Islet of Langerhans (tissue), 1 donor: Measurements from ENCODE around the gene LRMDA.
"Not testable (repeated sequence)": the region's sequence is repeated elsewhere in the genome, so short reads cannot be mapped to it uniquely, and the experiment has no call there.

Source experiments
- FAIRE-seq: peaks from one replicate; lab custom pipeline; 2011; peaks lifted over from hg19 to GRCh38; lab: Jason Lieb, UNC

The LRMDA gene

DNA sequence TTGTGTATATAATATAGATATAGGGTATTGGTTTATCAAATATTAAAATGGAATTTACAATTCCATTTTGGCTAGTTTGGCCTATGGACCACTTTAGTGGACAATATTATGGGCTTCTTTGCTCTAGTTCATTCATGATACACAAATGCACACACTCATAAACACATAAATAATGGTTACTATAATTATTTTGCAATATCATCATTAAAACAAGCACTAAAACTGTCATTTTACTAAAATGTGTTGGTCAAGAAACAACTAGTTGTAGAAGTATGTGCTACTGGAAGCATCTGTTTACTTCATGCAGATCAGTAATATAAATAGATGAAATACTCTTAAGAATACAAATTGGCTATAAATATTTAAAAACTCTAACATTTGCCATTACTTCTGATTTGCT, 1131.9 kb downstream of the LRMDA start:
- no peak for FAIRE-seq

DNA sequence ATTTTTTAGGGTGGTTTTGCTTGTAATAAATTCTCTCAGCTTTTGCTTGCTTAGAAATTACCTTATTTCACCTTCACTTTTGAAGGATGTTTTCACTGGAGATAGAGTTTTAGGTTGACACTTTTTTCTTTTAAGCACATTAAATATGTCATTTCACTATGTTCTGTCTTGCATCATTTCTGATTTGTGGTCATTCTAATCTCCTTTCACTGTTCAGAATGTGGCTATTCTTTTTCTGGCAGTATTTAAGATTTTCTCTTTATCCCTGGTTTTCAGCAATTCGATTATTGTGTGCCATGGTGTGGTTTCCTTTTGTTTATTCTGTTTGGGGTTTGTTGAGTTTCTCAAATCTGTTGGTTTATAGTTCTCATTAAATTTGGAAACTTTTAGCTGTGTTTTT, 1140.6 kb downstream of the LRMDA start:
- no peak for FAIRE-seq

DNA sequence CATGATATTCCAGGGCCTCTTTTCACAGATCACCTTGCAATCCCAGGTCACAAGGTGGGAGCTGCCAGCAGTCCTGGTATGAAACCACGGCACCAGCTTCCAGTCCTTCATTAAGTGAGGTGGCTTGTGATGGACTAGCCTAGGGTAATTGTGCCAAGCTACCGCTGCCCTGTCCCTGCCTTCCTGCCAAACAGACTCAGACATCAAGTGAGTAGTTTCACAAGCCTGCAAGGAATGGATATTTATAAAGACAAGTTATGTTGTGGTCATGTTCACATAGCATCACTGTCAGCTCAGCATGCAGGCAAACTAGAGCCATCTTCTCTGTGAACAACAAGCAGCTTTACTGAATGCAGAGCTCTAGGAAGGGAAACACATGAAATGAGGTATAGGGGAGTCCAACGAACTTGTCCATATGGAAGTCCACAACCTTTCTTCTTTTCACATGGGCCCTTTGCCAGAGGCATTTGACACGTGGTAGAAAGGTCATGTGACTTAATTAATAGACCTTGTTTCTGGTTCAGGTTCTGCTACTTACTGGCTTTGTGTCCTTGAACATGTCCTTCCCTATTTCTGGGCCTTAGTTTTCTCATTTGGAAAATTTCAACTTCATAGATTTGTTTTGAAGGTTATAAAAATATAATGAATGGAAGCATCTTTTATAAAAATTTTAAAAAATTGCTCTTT, 1145.0 kb downstream of the LRMDA start:
- FAIRE-seq: no peak

DNA sequence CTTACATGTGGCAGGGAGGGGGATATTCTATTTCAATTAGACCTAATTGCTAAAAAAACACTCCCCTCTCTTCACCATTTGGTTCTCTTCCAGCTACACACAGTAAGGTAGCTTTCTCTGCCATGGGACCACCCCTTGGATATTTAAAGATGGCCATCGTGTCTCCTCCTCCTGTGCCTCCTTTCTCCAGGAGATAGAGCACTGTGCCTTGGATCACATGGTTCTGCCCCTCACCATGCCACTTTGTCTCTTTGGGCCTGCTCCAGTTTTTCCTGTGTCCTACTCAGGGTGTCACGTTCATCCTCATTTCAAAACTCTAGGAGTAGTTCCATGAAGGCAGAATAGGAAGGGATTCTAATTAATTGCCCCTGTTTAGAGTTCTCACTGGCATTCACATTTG, 1146.0 kb downstream of the LRMDA start:
- no peak for FAIRE-seq

DNA sequence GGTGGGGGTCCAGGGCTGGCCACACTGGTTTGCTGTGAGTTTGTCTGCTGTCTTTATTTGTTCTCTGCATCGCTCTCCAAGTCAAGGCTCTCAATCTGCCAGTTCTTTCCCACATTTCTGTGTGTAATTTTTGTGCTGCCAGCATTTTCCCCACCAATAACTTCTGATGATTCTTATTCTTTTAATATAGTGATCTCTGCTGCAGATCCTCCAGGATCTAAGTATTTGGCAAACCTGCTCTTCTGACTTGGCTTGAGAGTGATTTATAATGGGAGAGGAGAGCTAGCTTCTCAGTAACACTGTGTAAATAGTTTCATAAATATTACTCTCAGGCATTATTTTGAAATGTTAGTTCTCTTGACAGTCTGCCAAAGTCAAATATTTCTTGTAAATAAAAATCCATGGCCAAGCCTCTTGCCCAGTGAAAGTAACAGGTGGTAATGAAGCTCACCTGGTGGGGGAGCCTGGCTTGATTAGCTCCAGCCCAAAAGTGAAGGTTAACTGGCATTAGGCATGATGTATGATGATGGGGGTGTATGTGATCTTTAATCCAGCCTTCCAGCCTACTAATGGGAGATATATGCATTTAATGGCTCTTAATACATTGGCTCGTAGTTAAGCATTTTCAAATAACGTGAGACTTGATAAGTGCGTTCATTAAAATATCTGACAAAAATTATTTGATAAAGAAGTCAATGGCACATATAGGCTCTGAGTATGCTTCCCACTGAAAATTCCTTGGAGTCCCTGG, 1150.3 kb downstream of the LRMDA start:
- no peak for FAIRE-seq

DNA sequence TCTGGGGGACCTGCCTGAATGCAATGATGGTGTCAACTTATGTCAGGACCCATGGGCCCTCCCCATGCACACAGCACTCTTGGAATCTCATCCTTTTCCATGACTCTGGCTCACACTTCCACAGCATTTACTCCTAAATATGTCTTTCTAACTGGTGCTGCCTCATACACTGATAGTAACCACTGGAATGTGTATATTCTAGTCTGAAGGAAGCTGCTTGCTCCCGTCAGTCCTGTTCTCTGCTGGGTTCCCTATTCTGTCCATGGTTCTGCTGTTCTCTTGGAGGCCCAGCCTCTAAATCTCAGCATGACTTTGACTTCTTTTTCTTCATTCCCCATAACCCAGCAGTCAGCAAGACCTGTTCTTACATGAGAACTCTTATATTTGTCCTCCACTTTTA, 1151.1 kb downstream of the LRMDA start:
- FAIRE-seq: no peak

DNA sequence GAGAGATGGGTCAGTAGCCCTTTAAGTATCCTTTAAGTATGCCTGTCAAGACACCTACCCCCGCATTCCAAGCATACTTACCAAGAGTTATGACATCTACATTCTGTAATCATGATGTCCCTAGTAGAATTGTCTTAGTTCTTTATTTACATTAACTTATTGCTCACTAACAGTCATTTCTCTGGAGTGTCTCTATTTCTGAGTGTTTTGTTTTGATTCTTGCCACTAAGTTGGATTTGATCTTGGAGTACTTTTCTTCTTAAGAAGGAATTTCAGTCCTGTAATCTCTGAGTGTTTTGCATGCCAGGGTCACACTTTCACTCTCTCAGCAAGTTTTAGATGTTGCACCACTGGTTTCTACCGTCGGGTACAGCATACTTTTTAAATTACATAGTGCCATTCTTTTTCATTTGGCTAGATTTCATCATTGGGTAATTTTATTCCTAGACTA, 1152.3 kb downstream of the LRMDA start:
- FAIRE-seq: no peak

DNA sequence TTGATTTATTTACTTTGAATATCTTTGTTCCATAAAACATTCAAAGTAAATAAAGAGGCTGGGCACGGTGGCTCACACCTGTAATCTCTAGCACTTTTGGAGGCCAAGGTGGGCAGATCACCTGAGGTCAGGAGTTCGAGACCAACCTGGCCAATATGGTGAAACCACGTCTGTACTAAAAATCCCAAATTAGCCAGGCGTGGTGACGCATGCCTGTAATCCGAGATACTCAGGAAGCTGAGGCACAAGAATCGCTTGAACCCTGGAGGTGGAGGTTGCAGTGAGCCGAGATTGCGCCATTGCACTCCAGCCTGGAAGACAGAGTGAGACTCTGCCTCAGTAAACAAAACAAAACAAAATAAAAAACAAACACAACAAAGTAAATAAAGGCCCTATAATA, 1153.0 kb downstream of the LRMDA start:
- not testable (repeated sequence) for FAIRE-seq
